PFSK-1 (cell line): Measurements from ENCODE around the gene KIF3A.

Experiments used
- FOXP2 ChIP-seq: optimal IDR thresholded peaks from 2 replicates; pipeline ENCODE3; 2011; ENCODE audit warnings: borderline replicate concordance, control low read depth, inconsistent platforms; ENCODE audit not compliant: insufficient read depth; ENCODE audit errors: extremely low read length, extremely low read depth
- POLR2AphosphoS5 ChIP-seq: IDR thresholded peaks from 2 replicates; pipeline ENCODE4 v1.6.1; 2012; ENCODE audit warnings: low read depth, mild to moderate bottlenecking, control low read depth, low read length, moderate library complexity
- REST ChIP-seq, 2 experiments: IDR thresholded peaks; 2 replicates each; pipeline versions ENCODE4 v1.6.1 to v1.8.0; 2011 to 2012; ENCODE audit warnings: low read depth in 2 of 2, low read length in 2 of 2, control low read depth in 1 of 2, inconsistent platforms in 1 of 2, mild to moderate bottlenecking in 1 of 2, moderate library complexity in 1 of 2; ENCODE audit not compliant: insufficient read depth in 1 of 2
- SIN3A ChIP-seq: IDR thresholded peaks from 2 replicates; pipeline ENCODE4 v1.6.1; 2012; ENCODE audit warnings: mild to moderate bottlenecking, low read length, moderate library complexity, borderline replicate concordance; ENCODE audit not compliant: insufficient read depth
- TAF1 ChIP-seq: IDR thresholded peaks from 2 replicates; pipeline ENCODE4 v1.6.1; 2012; ENCODE audit warnings: low read length, control low read depth, borderline replicate concordance; ENCODE audit not compliant: insufficient read depth

The KIF3A gene

GRCh38 chr5:132655821-132656773, 81.2 kb downstream of the KIF3A start:
- TF ChIP-seq TAF1, result no peak
- TF ChIP-seq POLR2AphosphoS5, result no peak
- no peak for TF ChIP-seq FOXP2
- TF ChIP-seq SIN3A, result no peak
- no peak for TF ChIP-seq REST (IDR thresholded peaks at IDR 0.05; ENCODE audit: insufficient read depth in 1 of 2, low read depth in 2 of 2, low read length in 2 of 2)

- TF ChIP-seq FOXP2, result no peak
- no peak for TF ChIP-seq POLR2AphosphoS5
- no peak for TF ChIP-seq SIN3A
- no peak for TF ChIP-seq REST (IDR thresholded peaks at IDR 0.05; ENCODE audit: insufficient read depth in 1 of 2, low read depth in 2 of 2, low read length in 2 of 2)
- no peak for TF ChIP-seq TAF1
These were observed 83.6 kb downstream of the KIF3A start for GRCh38 chr5:132653716-132654115.

GRCh38 chr5:132651838-132652469, 85.4 kb downstream of the KIF3A start:
- TF ChIP-seq TAF1, result no peak
- no peak for TF ChIP-seq FOXP2
- TF ChIP-seq SIN3A, result no peak
- TF ChIP-seq POLR2AphosphoS5, result no peak
- no peak for TF ChIP-seq REST (IDR thresholded peaks at IDR 0.05; ENCODE audit: insufficient read depth in 1 of 2, low read depth in 2 of 2, low read length in 2 of 2)

GRCh38 chr5:132648355-132648754, 89.0 kb downstream of the KIF3A start:
- TF ChIP-seq REST (IDR thresholded peaks at IDR 0.05; ENCODE audit: insufficient read depth in 1 of 2, low read depth in 2 of 2, low read length in 2 of 2) (no peak), POLR2AphosphoS5 (no peak), SIN3A (no peak), TAF1 (no peak), FOXP2 (no peak)
